Amygdala (tissue), 56 donors: Measurements from ENCODE around the gene PRPF19.

ENCODE experiments used
- DNase-seq, 56 donors: peaks; one replicate each; lab custom pipeline; 2025; lab: John Stamatoyannopoulos, UW

Gene PRPF19

GRCh38 chr11:60847896-60848295 is 58.5 kb downstream of the PRPF19 start:
- no peak for DNase-seq

- no peak for DNase-seq
These were observed 59.1 kb downstream of the PRPF19 start for GRCh38 chr11:60847281-60847680.

DNA sequence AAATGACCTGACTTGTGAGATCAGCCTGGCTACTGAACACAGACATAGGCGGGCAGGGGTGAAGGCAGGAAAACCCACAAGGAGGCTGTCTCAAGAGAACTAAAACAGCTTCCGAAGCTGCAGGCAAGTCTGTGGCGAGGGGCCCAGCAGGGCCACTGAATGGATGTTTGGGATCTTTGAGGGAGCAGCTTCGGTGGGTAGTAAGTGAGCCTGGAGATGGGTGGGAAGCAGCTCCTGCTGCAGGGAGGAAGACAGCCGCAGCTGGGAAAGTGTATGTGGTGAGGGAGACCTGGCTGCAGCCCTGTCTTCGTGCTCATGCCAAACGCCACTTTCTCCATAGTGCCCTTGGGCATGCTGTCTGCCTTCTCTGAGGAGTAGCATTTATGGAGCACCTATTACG is 61.0 kb downstream of the PRPF19 start:
- no peak for DNase-seq

DNA sequence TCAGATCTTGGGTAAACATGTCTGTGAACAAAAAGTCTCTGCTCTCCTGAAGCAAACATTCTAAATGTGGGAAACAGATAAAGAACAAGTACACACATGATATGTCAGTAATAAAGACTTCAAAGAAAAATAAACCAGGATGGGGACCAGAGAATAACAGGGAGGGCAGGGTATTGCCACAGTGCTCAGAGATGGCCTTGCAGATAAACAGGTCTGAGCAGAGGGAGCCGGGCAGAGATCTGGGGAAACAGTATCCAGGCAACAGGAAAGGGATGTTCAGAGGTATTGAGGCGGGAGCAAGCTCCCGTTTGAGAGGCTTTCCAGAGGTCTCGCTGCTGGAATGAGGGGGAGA is 61.5 kb downstream of the PRPF19 start:
- DNase-seq = no peak

DNA sequence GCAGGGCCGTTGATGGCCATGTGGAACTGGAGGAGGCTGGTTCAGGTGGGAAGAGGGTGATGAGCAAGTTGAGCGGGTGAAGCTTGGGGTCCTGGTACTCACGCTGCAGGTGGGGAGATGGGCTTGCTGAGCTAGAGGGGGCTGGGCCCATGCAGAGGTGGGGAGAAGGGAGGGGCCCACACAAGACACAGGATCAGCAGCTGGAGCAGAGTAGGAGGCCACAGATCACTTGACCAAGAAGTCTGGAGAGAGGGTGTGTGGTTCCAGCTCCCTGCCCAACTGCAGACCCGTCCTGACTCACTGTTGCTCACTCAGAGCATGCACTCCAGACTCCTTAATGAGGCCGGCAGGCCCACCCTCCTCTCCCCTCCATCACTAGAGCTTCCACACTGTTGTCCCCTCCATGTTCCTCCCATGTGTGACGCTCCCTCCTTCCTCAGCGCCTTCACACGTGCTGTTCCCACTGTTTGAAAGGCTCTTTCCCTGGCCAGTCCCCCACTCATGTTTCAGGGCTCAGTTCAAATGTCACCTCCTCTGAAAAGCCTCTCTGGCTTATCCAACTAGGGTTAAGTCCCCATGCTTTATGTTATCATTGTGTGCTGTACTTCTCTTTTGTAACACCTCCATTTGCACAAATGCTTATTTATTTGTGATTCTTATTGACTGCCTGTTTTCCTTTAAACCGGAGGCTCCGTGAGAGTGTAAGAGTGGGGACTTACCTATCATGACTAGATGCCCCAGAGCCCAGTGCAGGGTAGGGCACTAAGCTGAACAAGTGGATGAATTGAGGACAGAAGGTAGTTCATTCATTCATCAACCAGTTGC is 62.1 kb downstream of the PRPF19 start:
- no peak for DNase-seq

DNA sequence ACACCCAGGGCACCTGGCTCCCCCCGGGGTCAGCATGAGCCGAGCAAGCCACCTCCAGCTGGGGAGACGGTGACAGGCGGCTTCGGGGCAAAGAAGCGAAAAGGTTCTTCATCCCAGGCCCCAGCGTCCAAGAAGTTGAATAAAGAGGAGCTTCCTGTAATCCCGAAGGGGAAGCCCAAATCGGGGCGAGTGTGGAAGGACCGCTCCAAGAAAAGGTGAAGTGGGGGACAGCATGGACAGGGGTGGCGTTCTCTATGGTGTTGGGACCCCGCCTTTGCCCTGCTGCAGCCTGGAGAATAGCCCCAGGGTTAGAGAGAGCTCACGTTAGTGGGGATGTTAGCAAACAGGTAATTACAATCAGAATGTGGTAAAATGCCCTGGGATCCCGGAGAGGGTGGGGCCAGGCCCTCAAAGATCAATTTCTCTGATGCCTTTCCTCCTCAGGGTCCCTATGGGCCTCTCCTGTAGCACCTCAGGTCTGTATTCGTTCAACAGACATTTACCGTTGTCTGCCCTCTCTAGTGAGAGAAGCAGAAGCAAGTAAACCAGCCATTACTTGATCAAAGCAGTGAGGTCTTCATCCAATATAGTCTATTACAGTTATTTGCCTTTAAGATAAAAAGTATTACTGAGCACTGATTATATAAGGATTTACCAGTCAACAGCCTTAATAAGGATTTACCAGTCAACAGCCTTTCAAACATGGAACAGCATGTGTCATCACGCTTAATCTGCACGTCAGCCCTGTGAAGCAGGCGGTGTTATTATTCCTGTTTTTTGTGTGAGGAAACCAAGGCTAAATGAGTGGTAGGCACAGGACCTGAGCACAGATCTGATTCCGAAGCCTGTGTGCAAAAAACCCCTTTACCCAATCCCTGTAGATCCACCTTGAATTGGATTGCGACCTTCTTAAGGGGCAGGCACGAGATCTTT is 63.5 kb downstream of the PRPF19 start:
- no peak for DNase-seq

GRCh38 chr11:60841797-60842667 is 64.4 kb downstream of the PRPF19 start, which contains the start of gene CCDC86:
Gene CCDC86, plus strand, starts transcription at chr11:60842113. Its CDS starts 12 bp downstream, at chr11:60842125.
- DNase-seq = peak; percentile 29 to 97 (median 91)
